ENCODE measurements around the gene GEMIN4.

The GEMIN4 gene

GRCh38 chr17:732067-732901 is 19.8 kb downstream of the GEMIN4 start, which contains the start of gene TLCD3A (continued):
- TF ChIP-seq ZBTB26 (tag by site-specific recombination; optimal IDR thresholded peaks at IDR 0.05) = peak; percentile 70
- TF ChIP-seq ZNF639 (tag by site-specific recombination; IDR thresholded peaks at IDR 0.05) = no peak
- peak; percentile 56 for TF ChIP-seq KLF9 (tag by site-specific recombination; IDR thresholded peaks at IDR 0.05; ENCODE audit: low read depth)
- TF ChIP-seq MZF1 (tag by site-specific recombination; IDR thresholded peaks at IDR 0.05; ENCODE audit: borderline replicate concordance) = no peak
- no peak for TF ChIP-seq ZNF670 (tag by site-specific recombination; IDR thresholded peaks at IDR 0.05; ENCODE audit: low read depth)
- no peak for TF ChIP-seq KLF7 (tag by site-specific recombination; IDR thresholded peaks at IDR 0.05; ENCODE audit: borderline replicate concordance)
- no peak for TF ChIP-seq SCRT1 (tag by site-specific recombination; IDR thresholded peaks at IDR 0.05; ENCODE audit: borderline replicate concordance)
- TF ChIP-seq ZNF658 (tag by site-specific recombination; IDR thresholded peaks at IDR 0.05) = no peak
- no peak for TF ChIP-seq ZNF175 (tag by site-specific recombination; IDR thresholded peaks at IDR 0.05)
- peak; percentile 56; the same call in 1 of the 2 replicates for TF ChIP-seq SP7 (tag by site-specific recombination; IDR thresholded peaks at IDR 0.05)
- no peak for TF ChIP-seq ZNF280D (tag by site-specific recombination; IDR thresholded peaks at IDR 0.05)
- TF ChIP-seq ZNF645 (tag by site-specific recombination; IDR thresholded peaks at IDR 0.05) = no peak
- TF ChIP-seq ZNF558 (tag by site-specific recombination; IDR thresholded peaks at IDR 0.05) = no peak
- TF ChIP-seq SP2 (tag by site-specific recombination; IDR thresholded peaks at IDR 0.05) = peak; percentile 73
- no peak for TF ChIP-seq ZFP3 (tag by site-specific recombination; IDR thresholded peaks at IDR 0.05; ENCODE audit: low read depth)
- peak; percentile 92 for TF ChIP-seq PATZ1 (tag by site-specific recombination; IDR thresholded peaks at IDR 0.05)
- TF ChIP-seq ZNF404 (tag by site-specific recombination; IDR thresholded peaks at IDR 0.05) = no peak
- TF ChIP-seq SCRT2 (tag by site-specific recombination; IDR thresholded peaks at IDR 0.05) = no peak
- peak; percentile 92 for TF ChIP-seq ZBTB20 (tag by site-specific recombination; IDR thresholded peaks at IDR 0.05)
- peak; percentile 45 for TF ChIP-seq ZFHX2 (tag by site-specific recombination; conservative IDR thresholded peaks at IDR 0.05)
- no peak for TF ChIP-seq MYNN (tag by site-specific recombination; IDR thresholded peaks at IDR 0.05; ENCODE audit: borderline replicate concordance)
- no peak for TF ChIP-seq ZNF785 (tag by site-specific recombination; IDR thresholded peaks at IDR 0.05)
- TF ChIP-seq ZNF324 (tag by site-specific recombination; IDR thresholded peaks at IDR 0.05) = peak; percentile 39; the same call in 1 of the 2 replicates
- TF ChIP-seq ZNF777 (tag by site-specific recombination; IDR thresholded peaks at IDR 0.05; ENCODE audit: borderline replicate concordance) = no peak; the same call in 1 of the 2 replicates
- TF ChIP-seq ZNF266 (tag by site-specific recombination; IDR thresholded peaks at IDR 0.05; ENCODE audit: low read depth) = no peak
- TF ChIP-seq ZNF274 (IDR thresholded peaks at IDR 0.05; ENCODE audit: low read length) = no peak
- TF ChIP-seq ZNF274 (tag by site-specific recombination; IDR thresholded peaks at IDR 0.05; ENCODE audit: borderline replicate concordance) = no peak
- peak; percentile 33; the same call in 1 of the 2 replicates for TF ChIP-seq ZBTB8A (tag by site-specific recombination; IDR thresholded peaks at IDR 0.05)
- TF ChIP-seq ZNF548 (tag by site-specific recombination; IDR thresholded peaks at IDR 0.05) = no peak
- TF ChIP-seq ZNF600 (tag by site-specific recombination; IDR thresholded peaks at IDR 0.05) = 0 out of 2 replicates have a peak, but pooled peaks have one; percentile 18
- TF ChIP-seq ZBTB1 (tag by site-specific recombination; IDR thresholded peaks at IDR 0.05) = no peak
- TF ChIP-seq ZEB2 (tag by site-specific recombination; IDR thresholded peaks at IDR 0.05) = 0 out of 2 replicates have a peak, but pooled peaks have one; percentile 35
